ENCODE measurements around the gene GLOD5.

GLOD5 gene

DNA sequence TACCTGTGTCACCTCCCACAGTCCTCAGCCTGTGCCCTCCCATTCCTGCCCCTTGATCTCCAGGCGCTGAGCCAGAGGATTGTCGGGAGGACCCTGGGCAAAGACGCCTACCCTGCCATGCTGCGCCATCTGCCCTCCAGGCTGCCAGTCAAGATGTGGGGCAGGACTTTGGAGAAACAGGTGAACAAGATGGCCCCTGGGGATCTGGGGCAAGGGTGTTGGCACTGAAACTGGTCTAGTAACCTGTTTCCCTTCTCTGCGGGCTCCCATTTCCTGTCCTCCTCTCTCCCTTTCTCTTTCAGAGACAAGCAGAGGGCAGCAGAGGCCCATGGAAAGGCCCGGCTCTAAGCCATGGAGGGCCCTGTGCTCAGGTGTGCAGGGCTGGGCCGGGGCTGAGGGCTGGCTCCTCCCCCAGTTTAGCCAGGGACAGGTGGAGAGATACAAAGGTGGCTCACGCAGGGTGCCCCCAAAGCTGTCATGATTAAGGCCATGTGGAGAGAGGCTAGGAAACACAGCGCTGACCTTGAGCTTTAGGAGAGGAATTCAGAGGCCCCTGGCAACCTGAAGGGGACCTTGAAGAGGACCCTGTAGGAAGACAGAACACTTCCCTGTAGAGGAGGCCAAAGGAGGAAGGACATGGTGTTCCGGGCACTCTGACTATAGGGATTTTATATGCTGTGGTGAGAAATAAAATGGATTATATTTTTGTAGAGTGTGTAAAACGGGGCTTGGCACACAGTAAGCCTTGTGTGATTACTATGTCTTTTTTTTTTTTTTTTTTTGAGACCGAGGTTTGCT is at the start of gene GLOD5:
GLOD5 (plus strand) TSS at position 74 of the 798 bp plus-strand sequence; CDS start at position 118, 44 bp downstream.
- DNase-seq (ENCODE audit: low spot score) = peak; percentile 3

DNA sequence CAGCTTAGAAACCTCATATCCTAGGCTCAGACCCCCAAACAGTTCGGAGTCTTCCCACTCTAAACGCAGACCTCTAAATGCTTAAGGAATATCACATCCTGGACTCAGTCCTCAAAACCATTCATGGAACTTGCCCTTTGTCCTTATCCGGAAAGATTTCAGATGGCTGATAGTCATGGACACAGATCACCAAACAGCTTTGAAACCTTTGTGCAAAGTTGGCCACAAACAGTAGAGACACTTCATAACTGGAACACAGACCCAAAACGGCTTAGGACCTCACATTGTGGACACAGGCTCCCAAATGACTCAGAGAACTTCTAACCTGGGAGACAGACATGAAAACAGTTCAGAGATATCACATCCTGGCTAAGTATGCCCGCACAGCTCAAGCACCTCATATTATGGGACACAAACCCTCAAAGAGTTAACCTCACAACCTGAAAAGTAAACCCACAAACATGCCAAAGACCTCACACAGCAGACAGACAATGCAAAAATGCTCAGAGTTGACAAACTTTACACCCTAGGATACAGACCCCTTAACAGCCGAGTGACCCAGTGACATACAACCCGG is 49.5 kb upstream of the GLOD5 start:
- DNase-seq (ENCODE audit: low spot score) = no peak

DNA sequence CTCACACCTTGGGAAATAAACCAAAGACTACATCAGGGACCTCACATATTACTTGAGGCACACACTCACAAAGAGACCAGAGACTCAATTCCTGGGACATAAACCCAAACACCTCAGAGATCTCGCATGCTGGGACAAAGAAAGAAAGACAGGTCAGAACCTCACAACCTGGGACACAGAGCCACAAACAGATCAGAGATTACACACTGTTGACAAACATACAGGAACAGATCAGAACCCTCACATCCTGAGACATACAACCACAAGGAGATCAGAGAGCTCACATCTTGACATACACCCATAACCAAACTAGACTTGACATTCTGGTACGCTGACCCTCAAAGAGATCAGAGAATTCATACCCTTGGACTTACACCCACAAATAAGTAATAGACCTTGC is 47.7 kb upstream of the GLOD5 start:
- no peak for DNase-seq (ENCODE audit: low spot score)

DNA sequence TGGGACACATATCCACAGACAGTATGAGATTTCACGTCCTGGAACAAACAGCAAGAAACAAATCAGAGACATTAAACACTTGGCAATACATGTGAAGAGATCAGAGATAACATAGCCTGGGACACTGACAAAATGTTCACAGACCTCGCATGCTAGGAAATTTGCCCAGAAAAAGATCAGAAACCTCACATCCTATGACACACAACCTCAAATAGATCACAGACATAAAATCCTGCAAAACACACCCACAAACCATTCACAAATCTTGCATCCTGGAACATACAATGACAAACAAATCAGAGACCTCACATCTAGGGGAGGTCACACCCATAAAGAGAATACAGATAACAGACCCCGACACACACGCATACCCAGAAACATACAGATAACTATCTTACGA is 47.0 kb upstream of the GLOD5 start:
- no peak for DNase-seq (ENCODE audit: low spot score)

DNA sequence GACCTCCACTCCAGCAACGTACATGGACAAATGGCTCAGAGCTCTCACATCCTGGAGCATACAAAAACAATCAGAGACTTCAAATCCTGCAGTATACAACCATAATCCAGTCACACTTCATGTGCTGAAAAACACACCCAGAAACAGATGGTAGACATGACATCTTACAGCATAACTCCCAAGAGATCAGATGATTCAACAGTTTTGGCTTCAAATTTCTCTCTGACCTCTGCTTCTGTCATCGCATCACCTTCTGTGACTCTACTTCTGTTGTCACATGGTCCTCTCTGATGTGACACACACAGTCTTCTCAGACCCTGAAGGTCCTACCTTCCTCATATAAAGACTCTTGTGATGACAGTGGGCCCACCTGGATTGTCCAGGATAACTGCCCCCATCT is 46.5 kb upstream of the GLOD5 start:
- DNase-seq (ENCODE audit: low spot score) = no peak

DNA sequence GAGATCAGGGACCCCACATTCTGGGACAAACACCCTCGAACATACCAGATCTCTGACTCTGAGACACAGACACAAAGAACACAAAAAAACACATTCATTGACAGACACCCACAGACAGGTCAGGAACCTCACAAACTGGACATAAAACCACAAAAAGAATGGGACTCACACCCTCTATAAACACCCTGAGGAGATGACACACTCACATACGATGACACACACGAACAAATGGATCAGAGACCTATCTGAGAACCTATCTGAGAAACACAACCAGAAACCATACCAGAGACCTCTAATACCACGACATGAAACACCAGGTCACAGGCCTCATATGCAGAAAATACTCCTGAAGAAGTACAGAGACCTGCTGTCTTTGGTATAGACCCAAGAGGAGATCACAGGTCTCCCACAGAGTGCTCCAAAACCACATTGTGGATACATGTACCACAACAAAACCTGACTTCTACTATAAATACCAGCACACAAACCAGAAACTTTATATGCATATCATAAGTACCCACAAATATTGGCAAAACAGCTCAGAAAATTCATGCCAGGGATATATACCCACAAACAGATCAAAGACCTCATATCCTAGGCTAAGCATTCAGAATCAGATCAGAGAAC is 45.6 kb upstream of the GLOD5 start:
- DNase-seq (ENCODE audit: low spot score) = no peak

DNA sequence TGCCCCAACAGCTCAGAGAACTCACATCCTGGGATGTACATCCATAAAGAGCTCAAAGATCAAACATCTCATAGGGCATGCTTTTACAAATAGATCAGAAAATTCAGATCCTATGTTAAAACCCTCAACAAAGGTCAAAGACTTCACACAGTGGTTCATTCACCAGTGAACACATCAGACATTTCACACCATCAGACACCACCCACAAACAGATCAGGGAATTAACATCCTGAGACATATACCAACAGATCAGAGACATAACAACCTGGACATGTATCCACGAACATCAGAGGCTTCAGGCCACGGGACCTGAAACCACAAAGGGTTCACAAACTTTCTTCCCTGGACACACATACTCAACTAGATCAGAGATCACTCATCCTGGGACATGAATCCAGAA is 41.6 kb upstream of the GLOD5 start:
- DNase-seq (ENCODE audit: low spot score) = no peak

DNA sequence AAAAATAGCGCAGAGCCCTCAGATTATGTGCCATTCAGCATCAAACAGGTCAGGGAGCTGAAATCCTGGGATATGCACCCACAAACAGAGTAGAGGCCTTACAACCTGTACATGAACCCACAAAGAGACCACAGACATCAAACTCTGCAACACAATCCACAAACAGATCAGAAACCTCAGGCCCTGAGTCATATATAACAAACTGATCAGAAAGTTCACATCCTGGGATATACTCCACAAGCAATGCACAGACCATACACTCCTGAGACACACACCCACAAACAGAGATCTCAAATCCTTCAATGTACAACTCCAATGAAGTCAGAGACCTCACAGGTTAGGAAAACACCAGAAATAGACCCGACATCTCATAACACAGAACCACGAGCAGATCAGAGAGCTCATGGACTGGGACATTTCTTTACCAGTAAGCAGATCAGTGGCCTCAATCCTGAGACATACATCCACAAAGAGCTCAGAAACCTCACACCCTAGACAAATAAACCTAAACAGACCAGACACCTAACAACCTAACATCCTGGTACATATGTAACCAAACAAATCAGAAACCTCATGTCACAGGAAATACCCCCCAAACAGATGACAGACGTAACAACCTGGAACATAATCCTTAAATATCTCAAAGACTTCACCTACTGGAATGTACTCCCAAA is 40.8 kb upstream of the GLOD5 start:
- no peak for DNase-seq (ENCODE audit: low spot score)

DNA sequence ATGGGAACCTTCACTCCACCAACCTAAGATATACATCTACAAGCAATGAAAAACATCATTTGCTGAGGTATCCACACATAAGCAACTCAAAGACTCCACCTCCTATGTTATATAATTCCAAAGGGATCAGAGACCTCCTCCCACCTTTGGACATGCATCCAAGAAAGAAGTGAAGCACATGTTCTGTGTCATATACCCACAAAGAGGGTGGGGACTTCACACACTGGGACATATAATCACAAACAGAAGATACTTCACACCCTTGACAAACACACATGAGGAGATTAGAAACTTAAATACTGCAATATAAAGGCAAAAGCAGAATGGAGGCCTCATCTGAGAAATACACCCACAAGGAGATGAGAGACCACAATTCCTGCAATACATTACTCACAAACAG is 39.6 kb upstream of the GLOD5 start:
- no peak for DNase-seq (ENCODE audit: low spot score)

DNA sequence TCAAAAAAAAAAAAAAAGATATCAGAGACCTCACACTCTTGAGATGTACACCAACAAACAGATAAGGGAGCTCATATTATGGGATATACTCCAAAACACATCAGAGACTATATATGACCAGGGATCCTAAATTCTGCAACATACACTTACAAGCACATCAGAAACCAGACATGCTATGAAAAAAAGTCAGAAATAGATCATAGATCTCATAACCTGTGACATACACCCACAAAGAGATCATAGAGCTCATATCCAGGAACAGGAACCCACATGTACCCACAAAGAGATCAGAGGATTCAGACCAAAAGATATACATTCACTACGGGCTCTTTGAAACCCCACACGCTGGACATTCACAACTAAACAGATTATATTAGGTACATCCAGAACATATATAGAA is 35.0 kb upstream of the GLOD5 start:
- DNase-seq (ENCODE audit: low spot score) = no peak

DNA sequence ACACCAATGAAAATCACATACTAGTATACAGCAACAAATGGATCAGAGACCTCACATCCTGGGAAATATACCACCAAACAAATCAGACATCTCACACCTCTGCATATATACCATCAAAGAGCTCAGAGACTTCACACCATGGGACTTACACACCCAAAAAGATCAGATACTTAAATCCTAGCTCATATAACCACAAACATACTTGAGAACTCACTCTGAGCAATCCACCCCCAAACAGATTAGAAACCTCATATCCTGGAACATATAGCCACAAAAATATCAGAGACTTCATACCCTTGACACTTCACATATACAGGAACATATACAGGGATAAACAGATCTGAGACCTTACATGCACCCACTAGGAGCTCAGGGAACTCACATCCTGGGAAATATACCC is 32.9 kb upstream of the GLOD5 start:
- DNase-seq (ENCODE audit: low spot score) = no peak

DNA sequence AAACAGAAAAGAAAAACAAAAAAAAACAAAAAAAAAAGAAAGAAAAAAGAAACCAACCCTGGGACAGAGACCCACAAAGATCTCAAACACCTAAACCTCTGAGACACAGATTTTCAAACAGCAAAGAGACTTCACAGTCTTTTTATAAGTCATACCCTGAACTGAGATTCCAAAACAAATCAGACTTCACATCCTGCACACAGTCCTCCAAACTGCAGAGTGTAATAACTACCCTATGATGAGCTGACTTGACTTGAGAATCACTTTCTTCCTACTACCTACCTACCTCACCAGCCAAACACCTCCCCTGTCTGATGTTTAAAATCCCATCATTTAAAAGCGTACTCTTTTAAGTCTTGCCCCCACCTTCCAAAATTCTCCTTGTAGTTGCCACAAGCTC is 25.2 kb upstream of the GLOD5 start:
- peak; percentile 12 for DNase-seq (ENCODE audit: low spot score)

DNA sequence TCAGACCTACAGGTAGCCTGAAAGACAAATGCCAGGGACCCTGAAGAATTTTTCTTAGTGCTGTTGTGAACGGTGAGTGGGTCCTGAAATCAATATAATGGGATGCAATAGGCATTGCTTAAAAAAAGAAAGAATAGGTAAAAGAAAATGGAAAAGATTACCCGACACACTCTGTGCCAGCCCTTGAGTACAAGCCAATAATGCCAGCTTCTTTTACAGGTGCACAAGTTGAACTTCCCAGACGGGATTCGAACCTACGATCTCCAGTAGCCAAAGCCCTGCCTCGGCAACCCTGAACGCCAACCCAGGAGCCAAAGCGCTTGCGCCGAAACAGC is 24.7 kb upstream of the GLOD5 start:
- DNase-seq (ENCODE audit: low spot score) = no peak

DNA sequence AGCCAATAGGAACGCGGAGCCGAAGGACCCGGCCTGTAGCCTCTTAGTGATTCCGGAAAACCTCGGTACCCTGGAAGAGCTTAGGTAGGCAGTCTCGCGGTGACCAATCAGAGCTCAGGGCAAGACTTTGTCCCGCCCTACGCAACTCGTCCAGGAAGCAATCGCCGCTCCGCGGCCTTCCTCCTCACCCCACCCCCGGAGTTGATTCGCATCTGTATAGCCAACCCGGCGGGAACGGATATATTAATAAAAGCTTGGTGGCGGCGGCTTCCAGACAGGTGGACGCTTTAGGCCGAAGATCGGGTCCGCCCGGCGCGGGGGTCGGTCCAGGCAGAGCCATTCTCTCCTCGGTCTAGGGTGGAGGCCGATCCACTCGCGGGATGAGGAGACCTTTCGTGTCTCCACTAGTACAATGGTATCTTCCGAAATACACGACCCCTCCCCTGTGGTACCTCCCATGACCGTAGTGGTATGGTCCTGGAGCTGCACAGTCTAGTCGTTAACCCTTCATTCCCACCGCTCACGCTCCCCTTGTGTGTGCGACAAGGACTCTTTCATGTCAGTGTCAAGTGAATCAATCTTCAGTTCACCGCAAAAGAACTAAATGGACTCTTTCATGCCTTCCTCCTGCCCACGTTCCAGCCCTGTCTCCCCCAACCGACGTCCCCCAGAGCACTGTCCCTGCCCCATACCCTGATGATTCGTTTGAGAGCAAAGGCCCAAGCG is 24.2 kb upstream of the GLOD5 start:
- DNase-seq (ENCODE audit: low spot score) = peak; percentile 93

DNA sequence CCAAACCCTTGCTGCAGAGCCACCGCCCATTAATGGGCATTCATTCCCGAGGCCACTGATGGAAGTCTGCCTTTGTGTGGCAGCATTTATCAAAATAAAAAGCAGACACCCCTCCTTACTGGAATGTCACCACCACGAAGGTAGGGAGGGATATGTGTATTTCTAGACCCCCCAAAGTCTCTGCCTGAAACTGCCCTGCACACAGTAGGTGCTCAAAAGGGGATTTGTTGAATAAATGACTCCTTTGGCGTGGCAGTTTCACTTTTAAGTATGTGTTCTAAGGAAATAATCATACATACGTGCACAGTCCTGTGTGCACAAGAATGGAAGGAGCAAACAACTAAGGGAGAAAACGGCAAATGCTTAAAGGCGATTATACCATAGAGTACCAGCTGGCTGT is 23.6 kb upstream of the GLOD5 start:
- DNase-seq (ENCODE audit: low spot score) = no peak

DNA sequence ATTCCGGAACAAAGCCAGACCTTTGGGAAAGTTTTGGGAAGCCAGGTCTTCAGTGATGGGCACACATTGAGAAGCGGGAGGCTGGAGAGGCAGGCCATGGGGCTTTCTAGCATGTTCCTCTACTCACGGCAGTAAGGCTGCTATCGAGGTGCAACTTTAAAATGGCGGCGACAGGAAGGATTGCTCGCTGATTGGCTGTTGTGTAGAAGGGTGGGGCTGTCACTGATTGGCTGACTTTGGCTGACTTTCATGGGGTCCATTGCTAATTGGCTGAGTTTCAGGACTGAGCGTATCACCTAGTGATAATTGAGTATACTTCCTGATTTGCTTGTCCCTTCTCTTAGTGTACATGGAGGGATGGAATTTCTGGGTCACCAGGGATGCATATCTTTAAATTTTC is 19.7 kb upstream of the GLOD5 start:
- DNase-seq (ENCODE audit: low spot score) = no peak

DNA sequence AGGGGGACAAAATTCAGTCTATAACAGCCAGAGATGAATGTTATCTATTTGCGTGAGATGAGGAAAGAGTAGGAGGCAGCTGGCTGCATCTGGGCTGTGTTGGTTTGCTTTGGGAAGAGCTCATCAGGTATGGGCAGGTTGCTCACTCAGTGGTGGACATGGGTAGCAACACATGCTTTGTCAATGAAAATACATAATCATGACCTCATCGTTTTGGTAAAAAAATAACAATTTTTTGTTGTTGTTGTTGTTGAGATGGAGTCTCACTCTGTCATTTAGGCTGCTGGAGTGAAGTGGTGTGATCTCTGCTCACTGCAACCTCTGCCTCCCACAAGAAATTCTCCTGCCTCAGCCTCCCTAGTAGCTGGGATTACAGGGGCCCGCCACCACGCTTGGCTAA is 16.3 kb upstream of the GLOD5 start:
- no peak for DNase-seq (ENCODE audit: low spot score)

DNA sequence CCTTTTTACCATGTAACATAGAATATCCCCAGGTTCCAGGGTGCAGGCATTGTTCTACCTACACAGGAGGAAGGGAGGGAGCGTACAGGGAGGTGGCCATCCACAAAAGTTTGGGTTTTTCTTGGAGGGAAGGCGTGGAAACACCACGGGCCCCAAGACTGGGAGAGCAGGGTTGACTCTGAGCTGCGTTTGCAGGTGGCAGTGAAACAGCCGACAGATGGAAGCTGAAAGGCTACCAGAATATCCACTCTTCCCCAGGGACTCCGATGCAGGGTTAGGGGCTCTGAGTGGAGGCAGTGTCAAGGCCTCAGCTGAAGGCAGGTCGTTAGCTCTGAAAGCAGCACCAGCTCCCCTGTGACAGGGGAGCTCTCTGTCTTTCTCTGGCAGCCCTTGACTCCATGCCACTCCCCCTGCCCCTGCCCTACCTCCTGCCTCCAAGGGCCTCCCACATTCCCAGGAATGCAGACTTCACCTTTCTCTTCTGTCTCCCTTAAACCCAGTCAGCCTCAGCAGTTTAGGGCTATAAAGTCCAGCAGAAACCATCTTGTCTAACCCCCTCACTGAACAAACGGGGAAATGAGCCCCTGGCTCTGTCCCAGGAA is 14.0 kb upstream of the GLOD5 start:
- no peak for DNase-seq (ENCODE audit: low spot score)

DNA sequence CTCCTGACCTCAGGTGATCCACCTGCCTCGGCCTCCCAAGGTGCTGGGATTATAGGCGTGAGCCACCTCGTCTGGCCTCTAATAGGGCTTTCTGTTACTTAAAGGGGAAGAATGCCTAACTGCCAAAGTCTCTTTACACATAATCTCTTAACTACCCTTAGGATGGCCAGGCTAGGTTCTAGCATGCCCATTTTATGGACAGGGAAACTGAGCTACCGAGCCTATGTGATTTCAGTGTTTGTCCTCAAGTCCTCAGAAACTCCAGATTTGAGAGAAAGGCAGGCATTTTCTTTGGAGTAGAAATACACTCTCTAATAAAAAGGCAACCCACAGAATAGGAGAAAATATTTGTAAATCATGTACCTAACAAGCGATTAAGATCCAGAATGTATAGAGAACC is 12.4 kb upstream of the GLOD5 start:
- DNase-seq (ENCODE audit: low spot score) = no peak

DNA sequence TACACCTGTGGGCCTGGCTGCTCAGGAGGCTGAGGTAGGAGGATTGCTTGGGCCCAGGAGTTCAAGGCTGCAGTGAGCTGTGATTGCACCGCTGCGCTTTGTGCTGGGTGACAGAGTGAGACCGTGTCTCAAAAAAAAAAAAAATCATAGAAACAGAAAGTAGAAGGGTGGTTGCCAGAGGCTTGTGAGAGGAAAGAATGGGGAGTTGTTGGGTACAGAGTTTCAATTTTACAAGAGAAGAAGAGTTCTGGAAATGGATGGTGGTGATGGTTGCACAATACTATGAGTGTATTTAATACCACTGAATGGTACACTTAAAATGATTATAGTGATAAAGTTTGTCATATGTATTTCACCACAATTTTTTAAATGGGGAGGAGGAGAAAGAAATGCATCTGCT is 10.2 kb upstream of the GLOD5 start:
- DNase-seq (ENCODE audit: low spot score) = peak; percentile 49

DNA sequence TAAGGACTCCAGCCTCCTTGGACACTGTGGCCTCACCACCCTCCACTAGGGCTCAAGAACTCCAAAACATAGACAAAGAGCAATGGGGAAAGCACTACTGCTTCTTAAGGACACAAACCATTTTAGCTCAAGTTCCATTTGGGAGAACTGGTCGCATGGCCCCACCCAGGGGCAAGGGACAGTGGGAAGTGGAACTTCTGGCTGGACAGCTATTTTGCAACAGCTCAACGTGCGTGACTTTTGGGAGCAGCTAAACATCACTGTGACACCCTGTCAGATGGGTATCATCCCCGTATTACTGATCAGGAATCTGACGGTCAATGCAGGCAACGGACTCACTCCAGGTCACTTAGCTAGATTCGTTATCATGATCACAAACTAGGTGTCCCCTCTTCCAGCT is 9.0 kb upstream of the GLOD5 start:
- DNase-seq (ENCODE audit: low spot score) = no peak

DNA sequence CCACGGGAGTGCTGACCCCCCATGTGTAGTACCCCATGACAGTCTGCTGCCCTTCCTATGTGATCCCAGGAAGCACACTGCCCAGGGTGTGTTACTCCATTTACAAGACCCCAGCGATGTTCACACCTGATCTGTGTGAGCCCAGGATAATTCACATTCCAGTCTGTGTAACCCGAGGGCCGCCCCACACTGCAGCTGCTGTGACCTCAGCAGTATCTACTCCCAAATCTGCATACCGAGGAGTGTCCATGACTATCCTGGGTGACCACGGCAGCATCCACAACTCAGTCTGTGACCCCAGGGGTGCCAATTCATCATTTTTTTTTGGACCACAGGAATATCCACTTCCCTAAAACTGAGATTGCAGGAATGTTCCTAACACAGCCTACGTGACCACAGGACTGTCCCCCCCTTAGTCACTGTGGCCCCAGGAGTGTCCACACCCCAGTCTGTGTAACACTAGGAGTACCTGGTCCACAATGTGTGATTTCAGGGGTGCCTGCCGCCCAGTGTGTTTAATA is 7.8 kb upstream of the GLOD5 start:
- DNase-seq (ENCODE audit: low spot score) = no peak
